BLaER1 (cell line): Measurements from ENCODE around the gene OR9G4.

Source experiments
- H3K27ac ChIP-seq: shearing (Covaris generic); formaldehyde crosslinking; 2 replicates; pipeline ENCODE4 v1.8.1; 2022
- H3K27me3 ChIP-seq: shearing (Covaris generic); formaldehyde crosslinking; 2 replicates; pipeline ENCODE4 v1.8.1; 2022
- H3K36me3 ChIP-seq: shearing (Covaris generic); formaldehyde crosslinking; 2 replicates; pipeline ENCODE4 v1.8.1; 2022
- H3K4me1 ChIP-seq: shearing (Covaris generic); formaldehyde crosslinking; 2 replicates; pipeline ENCODE4 v1.8.1; 2022
- H3K4me2 ChIP-seq: shearing (Covaris generic); formaldehyde crosslinking; 2 replicates; pipeline ENCODE4 v1.8.1; 2022
- H3K4me3 ChIP-seq: shearing (Covaris generic); formaldehyde crosslinking; 2 replicates; pipeline ENCODE4 v1.8.1; 2022
- H3K9ac ChIP-seq: shearing (Covaris generic); formaldehyde crosslinking; 2 replicates; pipeline ENCODE4 v1.8.1; 2022
- H3K9me3 ChIP-seq: shearing (Covaris generic); formaldehyde crosslinking; 2 replicates; pipeline ENCODE4 v1.8.1; 2022
- H4K20me1 ChIP-seq: shearing (Covaris generic); formaldehyde crosslinking; 2 replicates; pipeline ENCODE4 v1.8.1; 2022
- Cebpa-rat ChIP-seq: shearing (Covaris generic); IDR thresholded peaks from 2 replicates; pipeline ENCODE4 v1.8.1; 2022

OR9G4 gene

DNA sequence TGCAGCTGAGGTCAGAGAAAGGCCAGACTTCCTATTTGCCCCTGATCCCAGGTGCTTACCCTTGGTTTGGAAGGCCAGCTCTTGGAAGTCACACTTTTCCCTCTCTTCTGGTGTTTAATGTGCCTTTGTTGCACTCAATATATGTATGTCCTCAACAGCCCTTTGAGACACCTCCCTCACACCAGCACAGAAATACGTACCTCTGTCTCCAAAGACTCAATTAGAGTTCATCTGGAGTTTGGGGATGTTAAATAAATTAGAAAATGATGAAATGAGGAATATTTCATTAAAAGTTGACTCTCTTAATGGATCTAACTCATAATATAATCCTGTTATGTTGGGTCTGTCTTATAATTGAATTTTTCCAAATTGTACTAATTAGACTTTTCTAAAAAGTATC lies at the start of gene OR9G4:
Gene OR9G4 (minus strand): TSS at position 101 of the 400 bp plus-strand sequence. CDS start 4,931 bp downstream, outside the sequence.
- no peaks in the 10 kb centered on the region for H3K4me1 ChIP-seq
- H3K9ac ChIP-seq = no peak within 1 kb of the TSS
- no peaks in the 10 kb centered on the region for H4K20me1 ChIP-seq
- no peak within 1 kb of the TSS for H3K4me3 ChIP-seq
- H3K4me2 ChIP-seq = no peak within 1 kb of the TSS
- no peaks in the 10 kb centered on the region for H3K27me3 ChIP-seq
- no peak for TF ChIP-seq Cebpa-rat
- H3K36me3 ChIP-seq = no peaks in the 10 kb centered on the region
- no peak within 1 kb of the TSS for H3K27ac ChIP-seq
- no peaks in the 10 kb centered on the region for H3K9me3 ChIP-seq

DNA sequence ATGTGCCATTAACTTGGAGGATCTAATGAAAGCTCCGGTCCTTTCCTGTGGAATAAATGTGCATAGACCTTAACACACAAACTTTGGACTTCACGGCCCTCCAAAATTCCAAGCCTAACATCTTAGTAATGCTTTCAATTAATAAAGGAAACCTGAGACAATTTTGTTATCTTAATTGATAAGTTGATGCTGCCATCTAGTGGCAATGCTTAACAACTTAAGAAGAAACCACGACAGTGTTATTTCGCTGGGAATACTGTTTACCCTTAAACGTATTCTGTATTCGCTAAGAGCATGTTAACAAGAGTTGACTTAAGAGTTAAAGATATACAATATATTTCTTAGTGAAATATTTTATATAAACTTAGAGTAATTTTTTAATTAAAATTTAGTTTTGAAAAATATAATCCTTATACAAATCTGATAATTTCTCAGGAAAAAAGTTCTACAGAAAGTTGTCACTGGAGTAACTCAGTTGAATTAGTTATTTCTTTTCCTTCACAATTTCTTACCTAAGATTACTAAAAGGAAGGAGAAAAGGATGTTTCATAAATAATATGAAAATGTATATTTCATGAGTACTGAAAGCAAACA lies 35.0 kb upstream of the OR9G4 start:
- no peaks in the 10 kb centered on the region for H3K36me3 ChIP-seq
- H3K4me2 ChIP-seq = no peak overlapping the region
- no peak overlapping the region for H3K9ac ChIP-seq
- no peaks in the 10 kb centered on the region for H3K4me1 ChIP-seq
- TF ChIP-seq Cebpa-rat = no peak
- H3K27ac ChIP-seq = no peak overlapping the region
- H4K20me1 ChIP-seq = no peaks in the 10 kb centered on the region
- H3K27me3 ChIP-seq = no peaks in the 10 kb centered on the region
- no peaks in the 10 kb centered on the region for H3K9me3 ChIP-seq
- no peak overlapping the region for H3K4me3 ChIP-seq

DNA sequence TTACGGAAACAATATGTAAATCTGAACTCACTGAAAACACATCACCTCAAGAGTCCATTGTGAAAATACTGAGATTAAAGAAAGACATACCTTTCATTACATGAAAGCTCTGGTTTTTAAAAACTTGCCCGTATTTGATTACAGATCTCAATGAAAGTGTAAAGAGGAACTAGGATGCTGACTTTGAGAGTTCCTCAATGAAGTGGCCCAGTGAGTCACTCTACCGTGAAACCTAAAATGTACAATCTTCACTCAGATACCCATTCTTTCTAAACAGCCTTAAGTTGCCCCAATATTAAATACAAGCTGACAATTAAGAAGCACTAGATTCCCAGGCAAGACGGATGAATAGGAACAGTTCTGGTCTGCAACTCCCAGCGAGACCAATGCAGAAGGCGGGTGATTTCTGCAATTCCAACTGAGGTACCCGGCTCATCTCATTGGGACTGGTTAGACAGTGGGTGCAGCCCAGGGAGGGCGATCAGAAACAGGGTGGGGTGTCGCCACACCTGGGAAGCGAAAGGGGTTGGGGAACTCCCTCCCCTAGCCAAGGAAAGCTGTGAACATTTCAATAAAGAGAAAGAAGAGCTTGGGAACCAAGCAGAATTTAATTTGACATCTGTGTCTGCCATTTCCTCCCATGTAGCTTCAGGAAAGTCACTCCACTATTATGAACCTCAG lies 33.8 kb upstream of the OR9G4 start:
- Histone ChIP-seq H3K4me3 (no peak overlapping the region), H3K27me3 (no peaks in the 10 kb centered on the region), H3K9ac (no peak overlapping the region), H3K27ac (no peak overlapping the region), H3K36me3 (no peaks in the 10 kb centered on the region), H3K4me2 (no peak overlapping the region), H3K9me3 (no peaks in the 10 kb centered on the region), H4K20me1 (no peaks in the 10 kb centered on the region), H3K4me1 (no peaks in the 10 kb centered on the region)
- no peak for TF ChIP-seq Cebpa-rat

GRCh38 chr11:56776809-56777208 lies 28.3 kb upstream of the OR9G4 start:
- Histone ChIP-seq H3K36me3 (no peaks in the 10 kb centered on the region), H4K20me1 (no peaks in the 10 kb centered on the region), H3K9me3 (no peaks in the 10 kb centered on the region), H3K27me3 (no peaks in the 10 kb centered on the region), H3K9ac (no peak overlapping the region), H3K4me3 (no peak overlapping the region), H3K4me2 (no peak overlapping the region), H3K4me1 (no peaks in the 10 kb centered on the region), H3K27ac (no peak overlapping the region)
- TF ChIP-seq Cebpa-rat = no peak

DNA sequence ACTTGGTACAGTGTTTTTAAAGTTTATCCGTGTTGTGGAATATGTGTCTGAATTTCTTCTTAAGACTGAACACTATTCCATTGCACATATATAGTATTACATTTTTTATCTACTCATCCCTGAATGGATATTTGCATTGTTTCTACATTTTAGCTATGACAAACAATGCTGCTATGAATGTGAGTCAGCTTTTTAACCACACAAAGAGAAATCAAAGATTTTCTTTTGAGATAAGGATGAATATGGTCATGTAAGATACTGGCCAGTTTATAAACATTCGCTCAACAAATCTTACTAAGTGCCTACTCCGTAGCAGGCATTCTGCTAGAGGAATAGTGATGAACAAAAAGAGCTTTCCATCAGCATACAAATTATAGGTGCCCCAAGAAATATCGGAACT lies 16.5 kb upstream of the OR9G4 start:
- Histone ChIP-seq H3K27ac (no peak overlapping the region), H3K4me3 (no peak overlapping the region), H4K20me1 (no peaks in the 10 kb centered on the region), H3K4me1 (no peaks in the 10 kb centered on the region), H3K9me3 (no peaks in the 10 kb centered on the region), H3K4me2 (no peak overlapping the region), H3K9ac (no peak overlapping the region), H3K36me3 (no peaks in the 10 kb centered on the region), H3K27me3 (no peaks in the 10 kb centered on the region)
- TF ChIP-seq Cebpa-rat = no peak

DNA sequence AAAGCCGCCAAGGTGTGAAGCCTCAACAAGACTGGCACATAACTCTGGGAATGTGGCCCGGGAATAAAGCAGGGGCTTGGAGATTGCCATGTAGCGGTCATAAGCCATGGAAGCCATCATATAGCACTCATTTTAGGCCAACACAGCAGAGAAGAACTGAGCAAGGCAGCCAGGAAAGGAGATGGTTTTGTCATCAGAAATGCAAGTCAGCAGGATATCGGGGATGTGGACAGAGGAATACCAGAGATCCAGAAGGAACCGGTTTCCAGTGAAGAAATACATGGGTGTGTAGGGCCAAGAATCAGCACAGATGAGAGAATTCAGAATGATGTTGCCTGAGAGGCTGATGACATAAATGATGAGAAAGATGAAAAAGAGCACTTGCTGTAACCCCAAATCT lies 3.0 kb upstream of the OR9G4 start:
- no peak overlapping the region for H3K27ac ChIP-seq
- H4K20me1 ChIP-seq = no peaks in the 10 kb centered on the region
- no peak for TF ChIP-seq Cebpa-rat
- no peaks in the 10 kb centered on the region for H3K4me1 ChIP-seq
- H3K36me3 ChIP-seq = no peaks in the 10 kb centered on the region
- H3K9me3 ChIP-seq = no peaks in the 10 kb centered on the region
- H3K9ac ChIP-seq = no peak overlapping the region
- H3K27me3 ChIP-seq = no peaks in the 10 kb centered on the region
- H3K4me3 ChIP-seq = no peak overlapping the region
- H3K4me2 ChIP-seq = no peak overlapping the region

DNA sequence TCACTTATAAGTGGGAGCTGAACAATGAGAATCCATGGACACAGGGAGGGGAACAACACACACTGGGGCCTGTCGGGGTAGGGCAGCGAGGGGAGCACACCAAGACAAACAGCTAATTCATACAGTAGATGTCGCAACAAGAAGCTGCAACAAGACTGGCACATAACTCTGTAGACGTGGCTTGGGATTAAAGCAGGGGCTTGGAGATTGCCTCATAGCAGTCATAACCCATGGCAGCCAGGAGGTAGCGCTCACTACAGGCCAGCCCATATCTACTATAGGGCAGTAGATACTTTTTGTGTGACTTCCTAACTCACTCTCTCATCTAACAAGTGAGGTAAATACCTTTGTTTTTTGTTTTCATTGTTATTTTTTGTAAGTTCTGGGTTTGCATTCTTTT lies 1.7 kb upstream of the OR9G4 start:
- Histone ChIP-seq H4K20me1 (no peaks in the 10 kb centered on the region), H3K9ac (no peak overlapping the region), H3K4me3 (no peak overlapping the region), H3K9me3 (no peaks in the 10 kb centered on the region), H3K27me3 (no peaks in the 10 kb centered on the region), H3K4me2 (no peak overlapping the region), H3K4me1 (no peaks in the 10 kb centered on the region), H3K27ac (no peak overlapping the region), H3K36me3 (no peaks in the 10 kb centered on the region)
- TF ChIP-seq Cebpa-rat = 0 out of 2 replicates have a peak, but pooled peaks have one; percentile 27

GRCh38 chr11:56740886-56741285 lies 7.6 kb downstream of the OR9G4 start:
- TF ChIP-seq Cebpa-rat = no peak
- Histone ChIP-seq H3K27ac (no peak overlapping the region), H3K4me3 (no peak overlapping the region), H3K36me3 (no peaks in the 10 kb centered on the region), H3K9ac (no peak overlapping the region), H3K4me1 (no peaks in the 10 kb centered on the region), H4K20me1 (no peaks in the 10 kb centered on the region), H3K9me3 (no peaks in the 10 kb centered on the region), H3K4me2 (no peak overlapping the region), H3K27me3 (no peaks in the 10 kb centered on the region)

DNA sequence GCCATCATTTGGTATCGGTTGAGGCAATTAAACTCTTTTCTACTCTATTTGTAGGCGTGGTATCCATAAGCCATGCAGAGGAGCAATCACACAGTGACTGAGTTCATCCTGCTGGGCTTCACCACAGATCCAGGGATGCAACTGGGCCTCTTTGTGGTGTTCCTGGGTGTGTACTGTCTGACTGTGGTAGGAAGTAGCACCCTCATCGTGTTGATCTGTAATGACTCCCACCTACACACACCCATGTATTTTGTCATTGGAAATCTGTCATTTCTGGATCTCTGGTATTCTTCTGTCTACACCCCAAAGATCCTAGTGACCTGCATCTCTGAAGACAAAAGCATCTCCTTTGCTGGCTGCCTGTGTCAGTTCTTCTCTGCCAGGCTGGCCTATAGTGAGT lies 8.4 kb downstream of the OR9G4 start:
- no peaks in the 10 kb centered on the region for H3K9me3 ChIP-seq
- H3K27me3 ChIP-seq = no peaks in the 10 kb centered on the region
- no peak overlapping the region for H3K4me3 ChIP-seq
- H3K9ac ChIP-seq = no peak overlapping the region
- no peak for TF ChIP-seq Cebpa-rat
- no peaks in the 10 kb centered on the region for H3K4me1 ChIP-seq
- no peaks in the 10 kb centered on the region for H3K36me3 ChIP-seq
- no peak overlapping the region for H3K4me2 ChIP-seq
- H4K20me1 ChIP-seq = no peaks in the 10 kb centered on the region
- no peak overlapping the region for H3K27ac ChIP-seq

DNA sequence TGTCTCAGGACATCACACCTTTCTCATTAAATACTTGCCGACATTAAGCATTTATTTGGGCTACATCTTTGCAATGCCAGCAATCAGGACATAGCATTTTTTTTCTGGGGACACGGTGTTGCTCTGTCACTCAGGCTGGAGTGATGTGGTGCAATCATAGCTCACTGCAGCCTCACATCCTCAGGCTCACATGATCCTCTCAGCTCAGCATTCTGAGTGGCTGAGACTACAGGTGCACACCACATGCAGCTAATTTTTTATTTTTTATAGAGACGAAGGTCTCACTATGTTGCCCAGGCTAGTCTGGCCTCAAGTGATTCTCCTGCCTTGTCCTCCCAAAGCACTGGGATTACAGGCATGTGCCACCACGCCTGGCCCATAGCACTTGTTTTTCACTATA lies 28.0 kb downstream of the OR9G4 start:
- Histone ChIP-seq H3K27me3 (no peaks in the 10 kb centered on the region), H3K9ac (no peak overlapping the region), H4K20me1 (no peaks in the 10 kb centered on the region), H3K9me3 (no peaks in the 10 kb centered on the region), H3K4me1 (no peaks in the 10 kb centered on the region), H3K27ac (no peak overlapping the region), H3K4me2 (no peak overlapping the region), H3K4me3 (no peak overlapping the region), H3K36me3 (no peaks in the 10 kb centered on the region)
- TF ChIP-seq Cebpa-rat = no peak
